Esophagus muscularis mucosa (tissue), 4 donors: ENCODE data around the gene COL4A1. TPM values are rescaled to one million over a fixed set of nuclear protein-coding genes. Genes with fewer than 3 reads are reported as not detected.

ENCODE experiments used
- DNase-seq: peaks from one replicate; pipeline ENCODE4 v3.0.0-alpha.2; 2017; ENCODE audit errors: extremely low spot score
- H3K27ac ChIP-seq, 4 donors: fragments of 200-600 bp; sonication (generic); replicated peaks in 1 of 4; 1 replicate in 3 of 4; 2 replicates in 1 of 4; pipeline ENCODE4 v1.5.1; 2016 to 2019; ENCODE audit warnings: mild to moderate bottlenecking in 1 of 4
- H3K27me3 ChIP-seq, 4 donors: fragments of 200-600 bp; sonication (generic); one replicate each; pipeline versions ENCODE4 v1.5.1 to v1.6.0; 2016 to 2019
- H3K36me3 ChIP-seq, 4 donors: fragments of 200-600 bp; sonication (generic); one replicate each; pipeline ENCODE4 v1.5.1; 2016 to 2019
- H3K4me1 ChIP-seq, 4 donors: fragments of 200-600 bp; sonication (generic); one replicate each; pipeline ENCODE4 v1.5.1; 2016 to 2019
- H3K4me3 ChIP-seq, 4 donors: fragments of 200-600 bp; sonication (generic); 1 replicate in 2 of 4; 2 replicates in 2 of 4; pipeline ENCODE4 v1.5.1; 2016 to 2019; ENCODE audit warnings: mild to moderate bottlenecking in 4 of 4, moderate library complexity in 1 of 4
- H3K9me3 ChIP-seq, 4 donors: fragments of 200-600 bp; sonication (generic); 1 replicate in 3 of 4; 2 replicates in 1 of 4; pipeline ENCODE4 v1.5.1; 2016 to 2019
- EP300 ChIP-seq: sonication (generic); formaldehyde crosslinking; IDR thresholded peaks from one replicate; pipeline ENCODE4 v1.6.1; 2017; ENCODE audit warnings: antibody characterized with exemption
- POLR2A ChIP-seq: fragments of 450-650 bp; IDR thresholded peaks from one replicate; pipeline ENCODE4 v1.6.1; 2017; ENCODE audit warnings: antibody characterized with exemption, moderate library complexity, mild to moderate bottlenecking, low read depth
- POLR2AphosphoS5 ChIP-seq, 2 donors: sonication (generic); formaldehyde crosslinking; IDR thresholded peaks; one replicate each; pipeline ENCODE4 v1.6.1; 2017; ENCODE audit warnings: antibody characterized with exemption in 2 of 2
- WGBS: methylation state at CpG from one replicate; pipeline ENCODE4 v1.1.5; 2018; 5-methylcytosine and 5-hydroxymethylcytosine counted together
- intact Hi-C: fragments of 100-400 bp; cut with DNase I; formaldehyde crosslinking; loops from one replicate; pipeline ENCODE4 v1.15.1; 2023
- total RNA-seq, 4 donors: library from RNA; depleted of rRNA; stranded (reverse); fragments of >200 nt; gene quantifications; one replicate each; pipeline versions ENCODE4 v1.1.0 to v1.2.1, GENCODE V29; 2016
- TF ChIP-seq, protein P1 (sequence below), 3 experiments: fragments of 200-600 bp in 2 of 3; fragments of 450-650 bp in 1 of 3; sonication (generic) in 2 of 3; IDR thresholded peaks; one replicate each; pipeline ENCODE4 v1.5.1; 2017 to 2019; ENCODE audit warnings: antibody characterized with exemption in 3 of 3, mild to moderate bottlenecking in 2 of 3, moderate library complexity in 1 of 3

COL4A1 gene
- total RNA-seq, 4 donors from 2014 or later, result 328 to 578 (median 405) TPM

DNA sequence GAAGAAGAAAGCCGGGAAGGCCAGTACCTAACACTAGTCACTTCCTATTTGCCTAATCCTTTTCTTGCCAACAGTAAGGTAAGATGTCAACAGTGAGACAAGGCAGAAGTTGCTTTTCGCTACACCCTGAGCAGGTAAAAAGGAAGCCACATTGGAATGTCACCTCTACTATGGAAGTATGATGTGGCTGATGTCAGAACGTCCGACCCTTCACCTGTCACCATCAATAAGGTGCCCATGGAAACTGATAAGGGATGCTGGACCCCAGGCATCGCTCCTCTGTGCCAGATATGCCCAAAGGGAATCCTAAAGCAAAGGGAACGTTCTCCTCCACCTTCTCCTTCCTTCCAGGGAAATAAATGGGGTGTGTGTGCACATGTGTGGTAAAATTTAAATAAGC lies 34.3 kb downstream of the COL4A1 start:
- H3K4me1 ChIP-seq, result peaks cover 59 to 99% (median 84%) of the 10 kb centered on the region in 4 donors
- 89% methylated on average over 6 of the region's 6 CpGs for WGBS
- intact Hi-C loops, result no loop called here

DNA sequence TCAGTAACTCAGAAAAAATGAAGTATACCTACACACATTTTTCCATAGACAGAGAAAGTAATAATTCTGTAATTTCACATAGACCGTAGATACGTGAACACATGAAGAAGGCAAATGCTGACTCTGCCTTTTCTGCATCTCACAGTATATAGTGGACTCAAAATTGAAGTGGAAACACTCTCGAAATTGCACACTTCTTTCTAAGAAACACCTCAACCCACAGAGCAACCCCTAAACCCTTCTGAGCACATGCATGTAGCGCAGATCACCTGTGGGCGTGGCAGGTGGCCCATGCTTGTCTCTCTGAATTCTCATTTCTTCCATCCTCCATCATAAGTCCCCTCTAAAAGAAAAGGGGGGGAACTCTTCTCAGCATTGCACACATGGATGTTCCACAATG lies 34.7 kb downstream of the COL4A1 start:
- Histone ChIP-seq H3K4me3 (no peak overlapping the region), H3K27ac (no peak overlapping the region), H3K4me1 (peaks cover 59 to 99% (median 84%) of the 10 kb centered on the region in 4 donors), H3K36me3 (peaks cover 0 to 10% (median 4%) of the 10 kb centered on the region in 4 donors), H3K27me3 (no peaks in the 10 kb centered on the region), H3K9me3 (no peaks in the 10 kb centered on the region)
- TF ChIP-seq, protein P1, sequence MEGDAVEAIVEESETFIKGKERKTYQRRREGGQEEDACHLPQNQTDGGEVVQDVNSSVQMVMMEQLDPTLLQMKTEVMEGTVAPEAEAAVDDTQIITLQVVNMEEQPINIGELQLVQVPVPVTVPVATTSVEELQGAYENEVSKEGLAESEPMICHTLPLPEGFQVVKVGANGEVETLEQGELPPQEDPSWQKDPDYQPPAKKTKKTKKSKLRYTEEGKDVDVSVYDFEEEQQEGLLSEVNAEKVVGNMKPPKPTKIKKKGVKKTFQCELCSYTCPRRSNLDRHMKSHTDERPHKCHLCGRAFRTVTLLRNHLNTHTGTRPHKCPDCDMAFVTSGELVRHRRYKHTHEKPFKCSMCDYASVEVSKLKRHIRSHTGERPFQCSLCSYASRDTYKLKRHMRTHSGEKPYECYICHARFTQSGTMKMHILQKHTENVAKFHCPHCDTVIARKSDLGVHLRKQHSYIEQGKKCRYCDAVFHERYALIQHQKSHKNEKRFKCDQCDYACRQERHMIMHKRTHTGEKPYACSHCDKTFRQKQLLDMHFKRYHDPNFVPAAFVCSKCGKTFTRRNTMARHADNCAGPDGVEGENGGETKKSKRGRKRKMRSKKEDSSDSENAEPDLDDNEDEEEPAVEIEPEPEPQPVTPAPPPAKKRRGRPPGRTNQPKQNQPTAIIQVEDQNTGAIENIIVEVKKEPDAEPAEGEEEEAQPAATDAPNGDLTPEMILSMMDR (IDR thresholded peaks at IDR 0.05), result no peak
- no peak for TF ChIP-seq EP300
- TF ChIP-seq POLR2A, result no peak
- TF ChIP-seq POLR2AphosphoS5 (IDR thresholded peaks at IDR 0.05), result no peak
- intact Hi-C loops, result no loop called here
- 91% methylated on average over 5 of the region's 5 CpGs for WGBS
- no peak for DNase-seq

More for the DNA sequence above, 34.3 kb downstream of the COL4A1 start:
- H3K4me3 ChIP-seq, result no peak overlapping the region
- TF ChIP-seq EP300 (no peak), POLR2A (no peak), POLR2AphosphoS5 (IDR thresholded peaks at IDR 0.05) (no peak)
- TF ChIP-seq, protein P1 (IDR thresholded peaks at IDR 0.05), result no peak
- H3K27me3 ChIP-seq, result no peaks in the 10 kb centered on the region
- no peak for DNase-seq
- peak overlapping the region in 2 of 4 donors; percentile 5 to 51 for H3K27ac ChIP-seq
- H3K9me3 ChIP-seq, result no peaks in the 10 kb centered on the region
- H3K36me3 ChIP-seq, result peaks cover 0 to 10% (median 4%) of the 10 kb centered on the region in 4 donors

GRCh38 chr13:110271313-110271712 lies 35.6 kb downstream of the COL4A1 start:
- DNase-seq, result peak; percentile 77
- TF ChIP-seq POLR2A (no peak), POLR2AphosphoS5 (IDR thresholded peaks at IDR 0.05) (no peak), EP300 (no peak)
- TF ChIP-seq, protein P1 (IDR thresholded peaks at IDR 0.05), result no peak
- Histone ChIP-seq H3K27me3 (no peaks in the 10 kb centered on the region), H3K4me3 (no peak overlapping the region), H3K27ac (peak overlapping the region in 3 of 4 donors; percentile 20 to 40 (median 34)), H3K4me1 (peaks cover 59 to 99% (median 84%) of the 10 kb centered on the region in 4 donors), H3K9me3 (no peaks in the 10 kb centered on the region), H3K36me3 (peaks cover 0 to 10% (median 4%) of the 10 kb centered on the region in 4 donors)
- intact Hi-C loops, result no loop called here
- WGBS, result 75% methylated on average over 4 of the region's 5 CpGs

DNA sequence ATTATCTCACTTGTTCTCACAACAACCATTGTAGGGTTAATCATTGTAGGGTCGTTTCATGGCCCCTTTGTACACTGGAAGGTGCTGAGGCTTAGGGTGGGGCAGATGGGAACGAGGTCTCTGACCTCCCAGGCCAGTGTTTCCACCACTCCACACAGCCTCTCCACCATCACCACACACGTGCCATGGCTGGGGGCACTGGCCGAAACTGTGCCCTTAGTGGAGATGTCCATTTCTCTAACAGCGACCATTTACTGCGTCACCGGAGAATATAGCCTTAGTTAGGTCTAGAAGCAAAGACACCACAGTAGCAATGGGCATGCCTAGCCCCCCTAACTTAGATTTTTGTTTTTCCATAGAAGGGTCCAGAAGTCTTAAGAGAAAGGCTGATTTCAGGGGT lies 36.5 kb downstream of the COL4A1 start:
- H3K4me1 ChIP-seq, result peaks cover 59 to 99% (median 84%) of the 10 kb centered on the region in 4 donors
- WGBS, result 87% methylated on average over 7 of the region's 7 CpGs

More for the DNA sequence above, 36.5 kb downstream of the COL4A1 start:
- Histone ChIP-seq H3K9me3 (no peaks in the 10 kb centered on the region), H3K27me3 (no peaks in the 10 kb centered on the region), H3K4me3 (no peak overlapping the region), H3K36me3 (peaks cover 0 to 10% (median 4%) of the 10 kb centered on the region in 4 donors), H3K27ac (peak overlapping the region in 3 of 4 donors; percentile 34 to 67 (median 40))
- peak; percentile 87 for DNase-seq
- TF ChIP-seq, protein P1 (IDR thresholded peaks at IDR 0.05), result no peak
- no peak for TF ChIP-seq EP300
- TF ChIP-seq POLR2AphosphoS5 (IDR thresholded peaks at IDR 0.05), result no peak
- TF ChIP-seq POLR2A, result no peak
- intact Hi-C loops, result no loop called here
